Activated T-cell treated with anti-CD3 and anti-CD28 coated beads, Interleukin-2, amount 50 U/mL, for 4 hours (primary cell): ENCODE measurements around the gene OR2H2. TPM values are rescaled to one million over a fixed set of nuclear protein-coding genes. Genes with fewer than 3 reads are reported as not detected.

Source experiments
- ATAC-seq, 2 donors: fragments of 200-7000 bp; cut with Tn5 transposase; one replicate each; pipeline ENCODE4 v1.10.0; 2021
- DNase-seq: peaks from one replicate; pipeline ENCODE4 v3.0.0-alpha.2; 2020
- H3K27me3 Mint-ChIP-seq: one replicate; pipeline ENCODE4 v1.8.0; 2021; ENCODE audit warnings: low read depth, mixed read lengths
- H3K36me3 Mint-ChIP-seq: one replicate; pipeline ENCODE4 v1.8.0; 2022; ENCODE audit warnings: mixed read lengths; ENCODE audit not compliant: insufficient read depth
- H3K4me1 Mint-ChIP-seq: one replicate; pipeline ENCODE4 v1.8.0; 2021; ENCODE audit warnings: low read depth, mixed read lengths
- H3K4me3 Mint-ChIP-seq: one replicate; pipeline ENCODE4 v1.8.0; 2021; ENCODE audit warnings: mild to moderate bottlenecking, moderate library complexity, mixed read lengths
- H3K9me3 Mint-ChIP-seq: one replicate; pipeline ENCODE4 v1.8.0; 2021; ENCODE audit warnings: mixed read lengths
- total RNA-seq, 3 donors: library from RNA; stranded (reverse); gene quantifications; one replicate each; pipeline ENCODE4 v1.2.1, GENCODE V29; 2021

Gene OR2H2
- total RNA-seq, 3 donors from 2014 or later, result not detected

- peaks cover 24% of the 10 kb centered on the region for H3K36me3 Mint-ChIP-seq
Measured at GRCh38 chr6:29603930-29604329, 19.0 kb downstream of the OR2H2 start.

GRCh38 chr6:29608131-29608530, 23.2 kb downstream of the OR2H2 start:
- ATAC-seq, result no peak
- Mint-ChIP-seq H3K4me1 (no peaks in the 10 kb centered on the region), H3K36me3 (peaks cover 37% of the 10 kb centered on the region), H3K9me3 (no peaks in the 10 kb centered on the region), H3K4me3 (no peak overlapping the region), H3K27me3 (no peaks in the 10 kb centered on the region)
- no peak for DNase-seq

More at GRCh38 chr6:29603930-29604329, 19.0 kb downstream of the OR2H2 start:
- ATAC-seq (no peak), DNase-seq (no peak)
- no peak overlapping the region for H3K4me3 Mint-ChIP-seq
- no peaks in the 10 kb centered on the region for H3K27me3 Mint-ChIP-seq
- no peaks in the 10 kb centered on the region for H3K9me3 Mint-ChIP-seq
- H3K4me1 Mint-ChIP-seq, result no peaks in the 10 kb centered on the region

DNA sequence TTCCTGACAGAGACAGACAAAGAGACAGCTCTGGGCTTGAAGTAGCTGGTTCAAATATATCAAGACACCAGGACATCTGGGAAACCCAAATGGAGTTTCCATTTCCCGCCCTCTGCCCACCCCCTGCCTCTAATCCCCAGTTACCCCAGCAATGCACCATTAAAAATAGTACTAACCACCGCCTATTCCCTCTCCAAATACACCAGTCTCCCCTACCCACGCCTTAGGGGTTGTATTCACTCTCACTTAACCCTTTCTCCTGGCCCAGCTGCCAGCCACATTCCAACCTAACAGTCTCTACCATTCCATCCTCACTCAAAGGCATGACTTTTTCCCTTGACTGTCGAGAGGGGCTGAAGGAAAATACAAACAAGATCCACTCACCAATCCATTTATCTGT, 25.6 kb downstream of the OR2H2 start:
- Mint-ChIP-seq H3K27me3 (no peaks in the 10 kb centered on the region), H3K4me1 (no peaks in the 10 kb centered on the region), H3K36me3 (peaks cover 37% of the 10 kb centered on the region), H3K4me3 (no peak overlapping the region), H3K9me3 (no peaks in the 10 kb centered on the region)
- ATAC-seq, result no peak
- DNase-seq, result no peak

- no peaks in the 10 kb centered on the region for H3K9me3 Mint-ChIP-seq
- H3K4me3 Mint-ChIP-seq, result no peak overlapping the region
- H3K36me3 Mint-ChIP-seq, result peaks cover 37% of the 10 kb centered on the region
- H3K4me1 Mint-ChIP-seq, result no peaks in the 10 kb centered on the region
- ATAC-seq, result no peak
- DNase-seq, result no peak
- H3K27me3 Mint-ChIP-seq, result no peaks in the 10 kb centered on the region
Measured at GRCh38 chr6:29611426-29611825, 26.5 kb downstream of the OR2H2 start.

- Mint-ChIP-seq H3K4me3 (no peak overlapping the region), H3K27me3 (no peaks in the 10 kb centered on the region), H3K4me1 (no peaks in the 10 kb centered on the region), H3K36me3 (peaks cover 24% of the 10 kb centered on the region), H3K9me3 (no peaks in the 10 kb centered on the region)
- DNase-seq (no peak), ATAC-seq (no peak)
Measured at GRCh38 chr6:29617782-29618554, 33.0 kb downstream of the OR2H2 start.

DNA sequence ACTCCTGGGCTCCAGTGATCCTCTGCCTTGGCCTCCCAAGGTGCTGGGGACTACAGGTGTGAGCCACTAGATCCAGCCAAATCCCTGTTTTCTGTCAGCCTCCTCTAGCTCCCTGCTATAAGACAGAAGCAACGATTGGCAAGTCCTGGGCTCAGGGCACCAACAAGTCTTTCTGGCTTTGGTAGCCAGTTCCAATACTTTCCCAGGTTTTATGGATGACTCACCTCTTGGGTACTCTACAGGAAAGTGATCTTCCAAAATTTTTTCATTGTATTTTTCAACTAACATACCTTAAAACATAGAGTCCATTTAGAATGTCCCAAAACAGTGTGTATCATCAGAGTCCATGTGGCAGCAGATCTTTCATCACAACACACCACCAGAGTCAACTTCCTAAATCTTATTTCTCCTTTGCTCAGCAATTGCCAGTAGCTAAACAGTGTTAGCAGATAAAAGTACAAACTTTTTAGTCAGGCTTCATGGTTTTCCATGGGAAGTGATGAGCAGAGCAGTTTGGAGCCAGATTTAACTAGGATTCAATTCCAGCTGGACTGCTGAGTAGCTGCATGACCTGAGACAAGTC, 34.7 kb downstream of the OR2H2 start:
- Mint-ChIP-seq H3K4me1 (no peaks in the 10 kb centered on the region), H3K4me3 (no peak overlapping the region), H3K27me3 (no peaks in the 10 kb centered on the region), H3K36me3 (peaks cover 13% of the 10 kb centered on the region), H3K9me3 (no peaks in the 10 kb centered on the region)
- ATAC-seq (no peak), DNase-seq (no peak)

DNA sequence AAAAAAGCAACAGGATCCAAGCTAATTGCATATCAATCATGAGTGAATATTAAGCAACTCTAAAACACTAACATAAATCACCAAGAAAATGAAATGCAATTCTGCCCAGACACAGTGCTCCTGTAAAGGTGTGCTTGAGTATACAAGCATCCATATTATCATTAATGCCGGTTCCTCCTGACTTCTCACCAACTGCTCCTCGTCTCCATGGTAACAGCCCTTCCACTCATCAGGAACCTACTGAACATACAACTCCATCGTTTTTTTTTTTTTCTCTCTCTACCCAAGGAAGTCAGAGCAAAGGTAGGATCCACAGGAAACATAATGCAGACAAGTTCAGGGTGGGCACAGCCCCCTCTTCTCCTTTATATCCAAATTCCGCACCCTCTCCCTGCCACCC, 35.7 kb downstream of the OR2H2 start:
- DNase-seq (no peak), ATAC-seq (no peak)
- H3K4me1 Mint-ChIP-seq, result no peaks in the 10 kb centered on the region
- no peaks in the 10 kb centered on the region for H3K9me3 Mint-ChIP-seq
- H3K4me3 Mint-ChIP-seq, result no peak overlapping the region
- H3K27me3 Mint-ChIP-seq, result no peaks in the 10 kb centered on the region
- peaks cover 13% of the 10 kb centered on the region for H3K36me3 Mint-ChIP-seq

GRCh38 chr6:29624520-29624961, 39.6 kb downstream of the OR2H2 start:
- Mint-ChIP-seq H3K27me3 (peaks cover 4% of the 10 kb centered on the region), H3K4me1 (peaks cover 14% of the 10 kb centered on the region), H3K9me3 (no peaks in the 10 kb centered on the region), H3K4me3 (no peak overlapping the region), H3K36me3 (peaks cover 11% of the 10 kb centered on the region)
- ATAC-seq, result no peak
- DNase-seq, result no peak

DNA sequence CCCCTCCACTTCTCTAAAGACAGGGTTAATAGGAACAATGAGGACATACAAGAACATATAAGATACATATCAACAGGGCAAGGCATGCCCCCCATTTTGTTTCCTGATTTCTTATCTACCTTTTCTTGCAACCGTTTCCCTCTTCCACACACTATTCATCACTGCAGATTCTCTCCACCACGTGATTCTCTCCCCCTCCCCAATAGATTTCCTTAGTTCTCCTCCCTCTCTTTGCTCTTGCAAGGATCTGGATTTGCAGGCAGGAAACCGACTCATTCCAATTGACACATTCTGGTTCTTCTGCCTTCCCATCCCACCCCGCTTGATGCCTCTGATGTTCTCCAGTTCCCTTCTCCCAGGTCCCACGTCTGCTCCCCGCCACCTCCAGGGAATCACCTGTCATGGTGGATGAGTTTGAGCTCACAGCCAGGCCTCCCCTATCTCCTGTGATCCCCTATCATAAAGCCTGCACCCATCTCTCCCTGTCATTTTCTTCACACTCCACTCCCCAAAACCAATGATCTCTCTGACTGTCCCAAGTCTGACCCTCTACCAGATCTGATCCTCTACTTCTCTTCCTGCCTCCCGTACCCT, 40.5 kb downstream of the OR2H2 start:
- ATAC-seq (no peak), DNase-seq (no peak)
- no peak overlapping the region for H3K4me3 Mint-ChIP-seq
- peaks cover 8% of the 10 kb centered on the region for H3K36me3 Mint-ChIP-seq
- H3K4me1 Mint-ChIP-seq, result peaks cover 18% of the 10 kb centered on the region
- H3K27me3 Mint-ChIP-seq, result peaks cover 7% of the 10 kb centered on the region
- no peaks in the 10 kb centered on the region for H3K9me3 Mint-ChIP-seq

GRCh38 chr6:29626948-29627754, 42.2 kb downstream of the OR2H2 start:
- peak overlapping the region; percentile 51 for H3K4me3 Mint-ChIP-seq
- peaks cover 31% of the 10 kb centered on the region for H3K4me1 Mint-ChIP-seq
- no peak for DNase-seq
- peaks cover 12% of the 10 kb centered on the region for H3K27me3 Mint-ChIP-seq
- no peaks in the 10 kb centered on the region for H3K36me3 Mint-ChIP-seq
- H3K9me3 Mint-ChIP-seq, result no peaks in the 10 kb centered on the region
- no peak for ATAC-seq

- DNase-seq (peak; percentile 52), ATAC-seq (peak; percentile 36 to 41)
- Mint-ChIP-seq H3K4me3 (peak overlapping the region; percentile 87), H3K4me1 (peaks cover 32% of the 10 kb centered on the region), H3K27me3 (peaks cover 12% of the 10 kb centered on the region), H3K36me3 (no peaks in the 10 kb centered on the region), H3K9me3 (no peaks in the 10 kb centered on the region)
Measured at GRCh38 chr6:29627755-29628418, 43.0 kb downstream of the OR2H2 start.

DNA sequence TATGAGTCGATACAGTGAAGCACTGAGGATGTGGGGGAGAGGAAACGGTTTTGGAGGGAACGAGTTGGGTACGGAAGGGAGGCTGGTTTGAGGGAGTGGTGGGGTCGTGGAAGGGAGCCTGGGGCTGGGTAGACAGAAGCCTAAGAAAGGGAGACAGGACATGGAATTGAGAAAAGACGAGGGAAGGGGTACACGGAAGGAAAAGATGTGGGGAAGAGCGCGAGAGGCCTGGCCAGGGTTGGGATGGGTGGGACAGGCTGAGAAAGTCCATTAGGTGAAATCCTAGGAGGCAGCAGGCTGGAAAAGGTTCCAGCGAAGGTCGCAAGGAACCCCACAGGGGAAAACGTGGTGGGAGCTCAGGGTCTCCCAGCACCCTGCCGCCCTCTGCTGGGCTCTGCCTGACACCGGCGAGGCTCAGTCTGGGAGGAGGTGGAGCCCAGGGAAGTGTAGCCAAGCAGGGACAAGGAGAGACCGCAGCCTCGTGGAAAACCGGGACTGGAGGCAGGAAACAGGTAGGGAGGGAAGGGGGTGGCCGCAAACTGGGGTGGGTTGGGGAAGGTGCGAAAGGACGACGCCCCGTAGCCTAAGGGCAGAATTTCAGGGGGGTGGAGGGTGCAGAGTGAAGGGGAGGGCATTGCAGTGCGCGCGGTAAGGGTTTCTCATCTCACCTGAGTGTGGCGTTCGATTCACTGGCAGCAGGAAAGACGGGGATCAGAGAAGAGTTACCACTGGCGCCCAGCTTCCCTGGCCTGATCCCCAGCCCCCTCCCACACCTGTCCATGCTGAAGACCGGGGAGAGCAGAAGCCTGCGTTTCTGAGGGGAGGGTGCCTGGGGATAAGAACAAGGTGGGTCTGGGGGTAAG, 43.7 kb downstream of the OR2H2 start:
- ATAC-seq, result peak; percentile 57 to 59
- Mint-ChIP-seq H3K4me1 (peaks cover 37% of the 10 kb centered on the region), H3K36me3 (no peaks in the 10 kb centered on the region), H3K4me3 (peak overlapping the region; percentile 87), H3K27me3 (peaks cover 12% of the 10 kb centered on the region), H3K9me3 (no peaks in the 10 kb centered on the region)
- peak; percentile 50 for DNase-seq

DNA sequence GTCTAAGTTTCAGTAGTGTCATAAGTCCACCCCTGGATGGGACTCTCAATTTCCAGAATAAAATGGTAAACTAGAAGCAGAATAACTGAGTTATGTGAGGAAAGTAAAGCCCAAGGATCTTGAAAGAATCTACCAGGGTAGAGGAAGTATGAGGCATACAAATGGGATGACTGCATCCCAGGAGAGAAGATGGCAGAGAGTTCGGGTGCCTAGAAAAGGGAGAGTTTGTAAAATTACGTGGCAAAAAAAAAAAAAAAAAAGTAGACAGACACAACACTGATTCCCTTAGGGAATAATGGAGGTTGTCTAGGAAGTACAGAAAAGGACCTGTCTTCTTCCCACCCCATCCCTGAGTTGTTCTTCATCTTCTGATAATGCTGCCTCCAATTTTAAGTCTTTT, 44.6 kb downstream of the OR2H2 start:
- DNase-seq, result no peak
- no peak for ATAC-seq
- peak overlapping the region; percentile 87 for H3K4me3 Mint-ChIP-seq
- peaks cover 12% of the 10 kb centered on the region for H3K27me3 Mint-ChIP-seq
- H3K4me1 Mint-ChIP-seq, result peaks cover 38% of the 10 kb centered on the region
- no peaks in the 10 kb centered on the region for H3K36me3 Mint-ChIP-seq
- no peaks in the 10 kb centered on the region for H3K9me3 Mint-ChIP-seq
